Measurements from ENCODE around the gene DIO2.

DNA sequence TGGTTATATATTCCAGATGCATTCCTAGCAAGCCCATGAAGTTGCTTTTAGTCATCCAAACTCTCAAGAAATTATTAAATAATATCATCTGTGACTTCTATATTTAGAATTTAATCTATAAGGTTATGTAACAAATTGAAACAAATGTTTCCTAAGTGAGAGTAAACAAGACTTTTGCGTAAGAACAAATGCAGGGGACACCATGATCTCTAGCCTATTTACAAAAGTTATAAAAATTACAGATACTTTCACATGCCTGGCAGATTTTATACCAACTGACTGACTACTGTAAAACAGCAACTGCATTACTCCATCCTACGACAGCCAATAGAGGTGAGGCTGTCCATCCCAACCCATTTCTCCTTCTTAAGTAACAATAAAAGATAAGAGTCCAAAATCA is 20.4 kb upstream of the DIO2 start:
- TF ChIP-seq, protein P1, sequence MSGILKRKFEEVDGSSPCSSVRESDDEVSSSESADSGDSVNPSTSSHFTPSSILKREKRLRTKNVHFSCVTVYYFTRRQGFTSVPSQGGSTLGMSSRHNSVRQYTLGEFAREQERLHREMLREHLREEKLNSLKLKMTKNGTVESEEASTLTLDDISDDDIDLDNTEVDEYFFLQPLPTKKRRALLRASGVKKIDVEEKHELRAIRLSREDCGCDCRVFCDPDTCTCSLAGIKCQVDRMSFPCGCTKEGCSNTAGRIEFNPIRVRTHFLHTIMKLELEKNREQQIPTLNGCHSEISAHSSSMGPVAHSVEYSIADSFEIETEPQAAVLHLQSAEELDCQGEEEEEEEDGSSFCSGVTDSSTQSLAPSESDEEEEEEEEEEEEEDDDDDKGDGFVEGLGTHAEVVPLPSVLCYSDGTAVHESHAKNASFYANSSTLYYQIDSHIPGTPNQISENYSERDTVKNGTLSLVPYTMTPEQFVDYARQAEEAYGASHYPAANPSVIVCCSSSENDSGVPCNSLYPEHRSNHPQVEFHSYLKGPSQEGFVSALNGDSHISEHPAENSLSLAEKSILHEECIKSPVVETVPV (CRISPR knock-in tag; IDR thresholded peaks at IDR 0.05) = no peak
- TF ChIP-seq SNAI2 (CRISPR knock-in tag; IDR thresholded peaks at IDR 0.05) (no peak), ZNF8 (CRISPR knock-in tag; IDR thresholded peaks at IDR 0.05) (no peak)
- TF ChIP-seq, protein P2, sequence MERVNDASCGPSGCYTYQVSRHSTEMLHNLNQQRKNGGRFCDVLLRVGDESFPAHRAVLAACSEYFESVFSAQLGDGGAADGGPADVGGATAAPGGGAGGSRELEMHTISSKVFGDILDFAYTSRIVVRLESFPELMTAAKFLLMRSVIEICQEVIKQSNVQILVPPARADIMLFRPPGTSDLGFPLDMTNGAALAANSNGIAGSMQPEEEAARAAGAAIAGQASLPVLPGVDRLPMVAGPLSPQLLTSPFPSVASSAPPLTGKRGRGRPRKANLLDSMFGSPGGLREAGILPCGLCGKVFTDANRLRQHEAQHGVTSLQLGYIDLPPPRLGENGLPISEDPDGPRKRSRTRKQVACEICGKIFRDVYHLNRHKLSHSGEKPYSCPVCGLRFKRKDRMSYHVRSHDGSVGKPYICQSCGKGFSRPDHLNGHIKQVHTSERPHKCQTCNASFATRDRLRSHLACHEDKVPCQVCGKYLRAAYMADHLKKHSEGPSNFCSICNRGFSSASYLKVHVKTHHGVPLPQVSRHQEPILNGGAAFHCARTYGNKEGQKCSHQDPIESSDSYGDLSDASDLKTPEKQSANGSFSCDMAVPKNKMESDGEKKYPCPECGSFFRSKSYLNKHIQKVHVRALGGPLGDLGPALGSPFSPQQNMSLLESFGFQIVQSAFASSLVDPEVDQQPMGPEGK (CRISPR knock-in tag; IDR thresholded peaks at IDR 0.05; ENCODE audit: borderline replicate concordance) = no peak

All from SK-N-SH treated with all-trans-retinoic acid at 6 μM for 48 hours (cell line).